Amniotic epithelial cell (primary cell): ENCODE results near the gene TP53I11.

ENCODE experiments used
- DNase-seq: peaks from one replicate; pipeline ENCODE4 v3.0.0-alpha.2; 2010; ENCODE audit warnings: low read depth

The TP53I11 gene

GRCh38 chr11:44978961-44979331 lies 28.3 kb upstream of the TP53I11 start:
- no peak for DNase-seq

GRCh38 chr11:44978274-44978960 lies 27.7 kb upstream of the TP53I11 start:
- DNase-seq = no peak

GRCh38 chr11:44977493-44977984 lies 26.9 kb upstream of the TP53I11 start:
- peak; percentile 59 for DNase-seq

GRCh38 chr11:44976576-44976975 lies 25.9 kb upstream of the TP53I11 start:
- no peak for DNase-seq

- no peak for DNase-seq
Observed at GRCh38 chr11:44974402-44975000, 23.8 kb upstream of the TP53I11 start.

GRCh38 chr11:44973632-44974401 lies 23.1 kb upstream of the TP53I11 start:
- no peak for DNase-seq

- DNase-seq = peak; percentile 6
Observed at GRCh38 chr11:44972746-44973435, 22.2 kb upstream of the TP53I11 start.

GRCh38 chr11:44971185-44971584 lies 20.5 kb upstream of the TP53I11 start:
- DNase-seq = no peak

- no peak for DNase-seq
Observed at GRCh38 chr11:44970293-44970692, 19.6 kb upstream of the TP53I11 start.

- no peak for DNase-seq
Observed at GRCh38 chr11:44969651-44970252, 19.1 kb upstream of the TP53I11 start.

GRCh38 chr11:44968510-44968909 lies 17.8 kb upstream of the TP53I11 start:
- DNase-seq = no peak

- no peak for DNase-seq
Observed at GRCh38 chr11:44967930-44968496, 17.3 kb upstream of the TP53I11 start.

GRCh38 chr11:44966694-44967093 lies 16.0 kb upstream of the TP53I11 start:
- no peak for DNase-seq

- DNase-seq = no peak
Observed at GRCh38 chr11:44964526-44965209, 14.0 kb upstream of the TP53I11 start.

GRCh38 chr11:44963948-44964347 lies 13.3 kb upstream of the TP53I11 start:
- DNase-seq = no peak

GRCh38 chr11:44963136-44963535 lies 12.5 kb upstream of the TP53I11 start:
- DNase-seq = no peak

- no peak for DNase-seq
Observed at GRCh38 chr11:44962464-44962863, 11.8 kb upstream of the TP53I11 start.

- no peak for DNase-seq
Observed at GRCh38 chr11:44960200-44960845, 9.6 kb upstream of the TP53I11 start.

GRCh38 chr11:44959064-44959463 lies 8.4 kb upstream of the TP53I11 start:
- no peak for DNase-seq

- DNase-seq = no peak
Observed at GRCh38 chr11:44957776-44958564, 7.3 kb upstream of the TP53I11 start.
